Measurements from ENCODE around the gene FADS2.

The FADS2 gene

DNA sequence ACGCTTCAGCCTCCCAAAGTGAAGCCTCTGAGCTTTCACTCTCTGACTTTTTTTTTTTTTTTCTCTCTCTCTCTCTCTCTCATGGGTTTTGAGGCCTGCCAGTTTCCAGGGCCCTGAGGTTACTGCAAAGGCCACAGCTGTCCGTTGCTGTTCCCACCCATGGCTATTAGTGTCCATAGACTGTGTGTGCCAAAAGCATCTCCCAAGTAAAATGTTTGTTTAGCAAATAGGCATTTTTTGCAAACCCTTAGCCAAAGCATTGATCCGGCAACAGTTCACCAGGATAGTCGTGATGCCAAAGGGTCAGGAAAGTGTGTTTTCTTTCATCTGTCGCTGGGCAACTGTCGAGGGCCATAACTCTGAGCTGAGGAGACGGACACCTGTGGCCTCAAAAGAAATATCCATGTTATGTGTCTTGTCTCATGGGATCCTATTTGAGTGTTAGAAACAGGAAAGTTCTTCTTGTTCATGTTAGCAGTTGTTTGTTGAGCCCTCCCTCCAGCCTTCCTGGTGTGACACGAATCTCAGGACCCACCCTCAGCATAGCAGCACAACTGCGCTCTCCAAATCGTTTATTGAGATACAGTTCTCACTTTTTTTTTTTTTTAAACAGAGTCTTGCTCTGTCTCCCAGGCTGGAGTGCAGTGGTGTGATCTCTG lies 18.4 kb downstream of the FADS2 start:
- H3K4me3 ChIP-seq (ENCODE audit: low read length) = no peak overlapping the region
- DNase-seq (ENCODE audit: low read depth) = no peak
- TF ChIP-seq, protein P1, sequence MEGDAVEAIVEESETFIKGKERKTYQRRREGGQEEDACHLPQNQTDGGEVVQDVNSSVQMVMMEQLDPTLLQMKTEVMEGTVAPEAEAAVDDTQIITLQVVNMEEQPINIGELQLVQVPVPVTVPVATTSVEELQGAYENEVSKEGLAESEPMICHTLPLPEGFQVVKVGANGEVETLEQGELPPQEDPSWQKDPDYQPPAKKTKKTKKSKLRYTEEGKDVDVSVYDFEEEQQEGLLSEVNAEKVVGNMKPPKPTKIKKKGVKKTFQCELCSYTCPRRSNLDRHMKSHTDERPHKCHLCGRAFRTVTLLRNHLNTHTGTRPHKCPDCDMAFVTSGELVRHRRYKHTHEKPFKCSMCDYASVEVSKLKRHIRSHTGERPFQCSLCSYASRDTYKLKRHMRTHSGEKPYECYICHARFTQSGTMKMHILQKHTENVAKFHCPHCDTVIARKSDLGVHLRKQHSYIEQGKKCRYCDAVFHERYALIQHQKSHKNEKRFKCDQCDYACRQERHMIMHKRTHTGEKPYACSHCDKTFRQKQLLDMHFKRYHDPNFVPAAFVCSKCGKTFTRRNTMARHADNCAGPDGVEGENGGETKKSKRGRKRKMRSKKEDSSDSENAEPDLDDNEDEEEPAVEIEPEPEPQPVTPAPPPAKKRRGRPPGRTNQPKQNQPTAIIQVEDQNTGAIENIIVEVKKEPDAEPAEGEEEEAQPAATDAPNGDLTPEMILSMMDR (conservative IDR thresholded peaks at IDR 0.05; ENCODE audit: low read length) = no peak

DNA sequence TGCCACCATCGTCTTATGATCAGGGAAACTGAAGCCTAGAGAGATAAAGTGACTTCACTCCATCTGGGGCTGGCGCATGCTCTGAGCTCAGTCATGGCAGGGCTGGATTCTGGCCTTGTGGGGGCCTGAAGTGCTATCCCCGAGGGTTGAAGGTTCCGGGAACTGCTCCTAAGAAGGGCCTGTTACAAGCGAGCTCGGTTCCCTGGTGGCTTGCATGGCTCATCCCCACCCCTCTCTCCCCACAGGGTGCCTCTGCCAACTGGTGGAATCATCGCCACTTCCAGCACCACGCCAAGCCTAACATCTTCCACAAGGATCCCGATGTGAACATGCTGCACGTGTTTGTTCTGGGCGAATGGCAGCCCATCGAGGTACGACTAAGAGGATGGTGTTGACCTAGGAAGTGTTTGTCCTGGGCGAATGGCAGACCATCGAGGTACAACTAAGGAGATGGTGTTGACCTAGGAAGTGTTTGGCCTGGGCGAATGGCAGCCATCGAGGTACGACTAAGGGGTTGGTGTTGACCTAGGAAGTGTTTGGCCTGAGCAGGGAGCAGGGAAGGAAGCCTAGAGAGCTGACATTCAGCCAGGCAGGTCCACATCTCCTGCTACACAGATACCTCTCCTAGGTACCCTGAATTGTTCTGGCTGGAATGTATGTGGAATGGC lies 19.9 kb downstream of the FADS2 start:
- no peak for DNase-seq (ENCODE audit: low read depth)

DNA sequence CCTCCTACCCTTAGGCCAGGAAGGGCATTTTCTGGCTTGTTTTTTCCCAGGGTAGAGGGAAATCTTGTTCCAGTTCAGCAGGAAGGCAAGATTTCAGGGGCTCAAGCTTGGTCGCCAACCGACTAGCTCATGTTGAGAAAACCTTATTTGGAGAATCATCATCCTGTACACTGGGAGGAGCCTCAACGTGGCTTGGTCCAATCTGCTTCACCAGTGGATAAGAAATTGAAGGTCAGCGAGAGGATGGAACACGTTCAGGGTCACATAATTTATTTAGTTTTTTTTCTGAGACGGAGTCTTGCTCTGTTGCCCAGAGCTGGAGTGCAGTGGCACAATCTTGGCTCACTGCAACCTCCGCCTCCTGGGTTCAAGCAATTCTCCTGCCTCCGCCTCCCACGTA lies 20.5 kb downstream of the FADS2 start:
- TF ChIP-seq, protein P1 (conservative IDR thresholded peaks at IDR 0.05; ENCODE audit: low read length) = no peak
- no peak for DNase-seq (ENCODE audit: low read depth)
- no peak overlapping the region for H3K4me3 ChIP-seq (ENCODE audit: low read length)

More for the DNA sequence above, 19.9 kb downstream of the FADS2 start:
- no peak overlapping the region for H3K4me3 ChIP-seq (ENCODE audit: low read length)
- TF ChIP-seq, protein P1 (conservative IDR thresholded peaks at IDR 0.05; ENCODE audit: low read length) = no peak

DNA sequence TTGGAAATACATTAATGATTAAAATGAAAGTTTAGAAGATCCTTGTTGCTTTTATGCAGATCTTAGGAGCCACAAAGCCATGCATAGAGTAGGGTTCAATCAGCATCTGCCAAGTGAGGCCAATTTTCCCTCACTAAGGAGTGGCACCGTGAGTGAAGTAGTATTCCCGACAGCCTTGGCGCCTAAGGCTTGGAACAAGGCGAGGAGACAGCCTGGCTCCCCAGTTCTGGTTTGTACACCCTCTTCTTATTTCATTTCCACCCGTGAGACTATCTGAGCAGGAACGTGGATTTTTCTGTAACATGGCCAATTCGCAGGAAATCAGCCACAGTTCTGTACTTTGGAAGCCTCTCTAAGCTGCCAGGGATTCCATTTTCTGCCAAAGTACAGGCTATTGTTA lies 22.6 kb downstream of the FADS2 start:
- no peak overlapping the region for H3K4me3 ChIP-seq (ENCODE audit: low read length)
- TF ChIP-seq, protein P1 (conservative IDR thresholded peaks at IDR 0.05; ENCODE audit: low read length) = no peak
- DNase-seq (ENCODE audit: low read depth) = no peak

DNA sequence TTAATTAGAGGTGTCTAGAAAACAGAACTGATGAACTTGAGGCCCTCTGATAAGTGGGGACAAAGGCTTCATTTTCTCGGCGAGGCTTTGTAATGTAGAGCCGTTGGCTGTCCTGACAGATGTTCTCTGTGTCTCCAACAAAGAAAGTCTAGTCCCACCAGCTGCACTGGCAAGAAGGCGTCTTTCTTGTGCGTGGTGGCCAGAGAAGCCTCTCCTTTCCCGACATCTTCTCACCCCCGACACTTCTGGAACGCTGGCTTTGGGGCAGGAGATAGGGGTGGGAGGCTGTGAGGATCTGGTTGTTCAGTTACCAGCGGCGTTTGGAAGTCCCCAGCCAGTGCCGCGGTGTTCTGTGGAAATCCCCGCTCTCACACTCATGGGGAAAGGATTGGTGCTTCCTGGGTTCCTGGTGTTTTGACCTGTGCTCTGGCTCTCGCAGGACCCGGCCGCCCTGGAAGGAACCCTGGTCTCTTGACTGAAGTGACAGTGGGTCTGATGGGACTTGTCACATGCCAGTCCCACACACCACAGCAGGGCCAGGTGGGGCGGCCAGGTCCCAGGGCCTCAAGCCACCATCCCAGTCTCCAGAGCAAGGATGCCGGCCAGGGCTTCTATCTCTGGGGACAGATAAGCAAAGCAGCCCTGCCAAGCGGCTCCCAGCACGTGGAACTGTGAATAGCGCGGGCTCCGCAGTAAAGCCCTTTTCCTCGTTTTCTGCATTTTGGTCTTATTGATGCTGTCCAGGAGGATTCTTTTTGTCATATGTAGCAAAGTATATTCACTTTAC lies 23.2 kb downstream of the FADS2 start:
- no peak overlapping the region for H3K4me3 ChIP-seq (ENCODE audit: low read length)
- DNase-seq (ENCODE audit: low read depth) = no peak
- TF ChIP-seq, protein P1 (conservative IDR thresholded peaks at IDR 0.05; ENCODE audit: low read length) = no peak

DNA sequence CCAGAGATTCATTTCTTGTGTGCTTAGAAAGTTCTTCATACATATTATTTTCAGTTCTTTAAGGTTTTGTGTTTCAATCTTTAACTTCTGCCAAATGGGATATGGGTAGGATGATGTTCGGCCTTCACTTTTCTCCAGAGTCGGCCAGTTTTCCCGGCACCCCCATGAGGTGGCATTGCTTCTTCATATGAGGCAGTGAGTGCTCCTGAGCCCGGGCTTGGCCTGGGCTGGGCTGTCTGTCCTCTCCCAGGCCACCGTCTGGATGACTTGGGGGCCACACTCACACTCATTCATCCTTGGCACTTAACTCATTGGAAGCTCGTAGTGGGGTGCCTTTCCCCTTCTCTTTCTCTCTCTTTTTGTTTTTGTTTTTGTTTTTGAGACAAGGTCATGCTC lies 23.8 kb downstream of the FADS2 start:
- TF ChIP-seq, protein P1 (conservative IDR thresholded peaks at IDR 0.05; ENCODE audit: low read length) = no peak
- no peak overlapping the region for H3K4me3 ChIP-seq (ENCODE audit: low read length)
- no peak for DNase-seq (ENCODE audit: low read depth)
